Kidney (tissue), 14 donors: ENCODE measurements around the gene WWOX. TPM values are rescaled to one million over a fixed set of nuclear protein-coding genes. Genes with fewer than 3 reads are reported as not detected.

Experiments used
- DNase-seq, 5 donors: peaks; one replicate each; pipeline ENCODE4 v3.0.0-alpha.2; 2013 to 2020
- FAIRE-seq: peaks from 2 replicates; lab custom pipeline; 2012; peaks lifted over from hg19 to GRCh38; lab: Jason Lieb, UNC
- H3K27ac ChIP-seq, 2 donors: one replicate each; pipeline ENCODE4 v1.7.0; 2013; ENCODE audit warnings: low read depth in 2 of 2, low read length in 2 of 2, inconsistent platforms in 1 of 2
- H3K27me3 ChIP-seq: one replicate; pipeline ENCODE4 v1.7.1; 2013; ENCODE audit warnings: low read length, inconsistent platforms; ENCODE audit not compliant: control insufficient read depth, insufficient read depth
- H3K36me3 ChIP-seq, 3 donors: one replicate each; pipeline versions ENCODE4 v1.7.0 to v1.7.1; 2013; ENCODE audit warnings: low read length in 3 of 3, control low read depth in 1 of 3, inconsistent platforms in 1 of 3; ENCODE audit not compliant: insufficient read depth in 3 of 3, control insufficient read depth in 2 of 3
- H3K4me1 ChIP-seq, 3 donors: one replicate each; pipeline versions ENCODE4 v1.7.0 to v1.7.1; 2013; ENCODE audit warnings: low read length in 3 of 3, inconsistent platforms in 1 of 3, low read depth in 1 of 3; ENCODE audit not compliant: control insufficient read depth in 2 of 3, insufficient read depth in 2 of 3
- H3K4me3 ChIP-seq, 3 donors: one replicate each; pipeline versions ENCODE4 v1.7.0 to v1.8.1; 2013; ENCODE audit warnings: low read length in 3 of 3, control low read depth in 1 of 3, inconsistent platforms in 1 of 3
- H3K9ac ChIP-seq, 3 donors: one replicate each; pipeline versions ENCODE4 v1.7.0 to v1.7.1; 2013; ENCODE audit warnings: low read length in 3 of 3, control low read depth in 1 of 3, inconsistent platforms in 1 of 3
- H3K9me3 ChIP-seq, 3 donors: one replicate each; pipeline versions ENCODE4 v1.7.0 to v1.7.1; 2013; ENCODE audit warnings: low read length in 3 of 3, control low read depth in 1 of 3, inconsistent platforms in 1 of 3; ENCODE audit not compliant: control insufficient read depth in 2 of 3, insufficient read depth in 1 of 3
- intact Hi-C: fragments of 100-400 bp; cut with DNase I; formaldehyde crosslinking; loops from one replicate; pipeline ENCODE4 v1.11.1; 2022
- polyA plus RNA-seq: library from polyadenylated mRNA; stranded (reverse); fragments of 350-450 nt; fragmentation: Illumina TruSeq; extraction: RNeasy Lipid Tissue Mini Kit (QIAGEN cat#74804); gene quantifications from one replicate; pipeline ENCODE4 v1.2.3, GENCODE V29; 2014; ENCODE audit warnings: low read depth, low replicate concordance; ENCODE audit not compliant: insufficient read depth
- total RNA-seq: library from RNA; stranded (reverse); fragmentation: NEBNext Ultra II Directional; extraction: Animal tissue kit (Norgen Biotek cat#: 25700); gene quantifications from one replicate; pipeline ENCODE4 v1.2.1, GENCODE V29; 2021
- TF ChIP-seq, protein P1 (sequence below): IDR thresholded peaks from 3 replicates; pipeline ENCODE4 v1.5.1; 2012; ENCODE audit warnings: mild to moderate bottlenecking, moderate library complexity, borderline replicate concordance; ENCODE audit not compliant: insufficient read depth; ENCODE audit errors: extremely low read depth
- donor health status: control.
- donor health status: control.
- donor health status: control.
- donor health status: control.
- donor health status: control.
- donor health status: DM: yes; HTN: yes; CAD: no.
- donor health status: Normal renal cell carcinoma (clear cell type).

Gene WWOX
- total and polyA plus RNA-seq, 2 donors from 2014 or later: 22.5 to 30.3 TPM

- Histone ChIP-seq H3K9ac (no peak overlapping the region), H3K27ac (no peak overlapping the region), H3K27me3 (no peaks in the 10 kb centered on the region), H3K9me3 (no peaks in the 10 kb centered on the region), H3K4me1 (no peaks in the 10 kb centered on the region), H3K36me3 (no peaks in the 10 kb centered on the region), H3K4me3 (no peak overlapping the region)
- DNase-seq: no peak
- TF ChIP-seq, protein P1, sequence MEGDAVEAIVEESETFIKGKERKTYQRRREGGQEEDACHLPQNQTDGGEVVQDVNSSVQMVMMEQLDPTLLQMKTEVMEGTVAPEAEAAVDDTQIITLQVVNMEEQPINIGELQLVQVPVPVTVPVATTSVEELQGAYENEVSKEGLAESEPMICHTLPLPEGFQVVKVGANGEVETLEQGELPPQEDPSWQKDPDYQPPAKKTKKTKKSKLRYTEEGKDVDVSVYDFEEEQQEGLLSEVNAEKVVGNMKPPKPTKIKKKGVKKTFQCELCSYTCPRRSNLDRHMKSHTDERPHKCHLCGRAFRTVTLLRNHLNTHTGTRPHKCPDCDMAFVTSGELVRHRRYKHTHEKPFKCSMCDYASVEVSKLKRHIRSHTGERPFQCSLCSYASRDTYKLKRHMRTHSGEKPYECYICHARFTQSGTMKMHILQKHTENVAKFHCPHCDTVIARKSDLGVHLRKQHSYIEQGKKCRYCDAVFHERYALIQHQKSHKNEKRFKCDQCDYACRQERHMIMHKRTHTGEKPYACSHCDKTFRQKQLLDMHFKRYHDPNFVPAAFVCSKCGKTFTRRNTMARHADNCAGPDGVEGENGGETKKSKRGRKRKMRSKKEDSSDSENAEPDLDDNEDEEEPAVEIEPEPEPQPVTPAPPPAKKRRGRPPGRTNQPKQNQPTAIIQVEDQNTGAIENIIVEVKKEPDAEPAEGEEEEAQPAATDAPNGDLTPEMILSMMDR: no peak
- intact Hi-C loops: no loop called here
- no peak for FAIRE-seq
Observed at GRCh38 chr16:78749745-78750268, 650.4 kb downstream of the WWOX start.

DNA sequence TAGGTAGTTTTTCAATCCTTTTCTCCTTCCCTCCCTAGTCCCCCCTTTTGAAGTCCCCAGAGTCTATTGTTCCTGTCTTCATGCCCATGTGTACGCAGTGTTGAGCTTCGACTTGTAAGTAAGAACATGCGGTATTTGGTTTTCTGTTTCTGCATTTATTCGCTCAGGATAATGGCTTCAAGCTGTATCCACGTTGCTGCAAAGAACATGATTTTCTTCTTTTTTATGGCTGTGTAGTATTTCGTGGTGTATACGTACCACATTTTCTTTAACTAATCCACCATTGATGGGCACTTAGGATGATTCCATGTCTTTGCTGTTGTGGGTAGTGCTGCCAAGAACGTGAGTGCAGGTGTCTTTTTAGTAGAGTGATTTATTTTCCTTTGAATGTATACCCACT, 651.2 kb downstream of the WWOX start:
- TF ChIP-seq, protein P1: no peak
- no peak for FAIRE-seq
- intact Hi-C loops: no loop called here

GRCh38 chr16:78751601-78752000, 652.1 kb downstream of the WWOX start:
- Histone ChIP-seq H3K9ac (no peak overlapping the region), H3K9me3 (no peaks in the 10 kb centered on the region), H3K4me1 (no peaks in the 10 kb centered on the region), H3K27ac (no peak overlapping the region), H3K4me3 (no peak overlapping the region), H3K36me3 (no peaks in the 10 kb centered on the region), H3K27me3 (no peaks in the 10 kb centered on the region)
- DNase-seq (no peak), FAIRE-seq (no peak)
- intact Hi-C loops: no loop called here
- TF ChIP-seq, protein P1: no peak

More for the DNA sequence above, 651.2 kb downstream of the WWOX start:
- H3K9me3 ChIP-seq: no peaks in the 10 kb centered on the region
- no peaks in the 10 kb centered on the region for H3K27me3 ChIP-seq
- H3K36me3 ChIP-seq: no peaks in the 10 kb centered on the region
- H3K4me3 ChIP-seq: no peak overlapping the region
- no peak overlapping the region for H3K27ac ChIP-seq
- H3K9ac ChIP-seq: no peak overlapping the region
- no peaks in the 10 kb centered on the region for H3K4me1 ChIP-seq
- DNase-seq: no peak

GRCh38 chr16:78754713-78755112, 655.3 kb downstream of the WWOX start:
- Histone ChIP-seq H3K27me3 (no peaks in the 10 kb centered on the region), H3K9ac (no peak overlapping the region), H3K4me3 (no peak overlapping the region), H3K9me3 (no peaks in the 10 kb centered on the region), H3K27ac (no peak overlapping the region), H3K4me1 (no peaks in the 10 kb centered on the region), H3K36me3 (no peaks in the 10 kb centered on the region)
- TF ChIP-seq, protein P1: no peak
- FAIRE-seq: no peak
- intact Hi-C loops: no loop called here
- DNase-seq: no peak
